ENCODE results near the gene CHTOP. TPM values are rescaled to one million over a fixed set of nuclear protein-coding genes. Genes with fewer than 3 reads are reported as not detected.
A peak's percentile ranks its signal among the peaks of the same experiment; 100 is the strongest.
"Not testable (repeated sequence)": the region's sequence is repeated elsewhere in the genome, so short reads cannot be mapped to it uniquely, and the experiment has no call there.

The CHTOP gene
- total RNA-seq: 10 to 100 TPM; 84.7 to 87.1 TPM

DNA sequence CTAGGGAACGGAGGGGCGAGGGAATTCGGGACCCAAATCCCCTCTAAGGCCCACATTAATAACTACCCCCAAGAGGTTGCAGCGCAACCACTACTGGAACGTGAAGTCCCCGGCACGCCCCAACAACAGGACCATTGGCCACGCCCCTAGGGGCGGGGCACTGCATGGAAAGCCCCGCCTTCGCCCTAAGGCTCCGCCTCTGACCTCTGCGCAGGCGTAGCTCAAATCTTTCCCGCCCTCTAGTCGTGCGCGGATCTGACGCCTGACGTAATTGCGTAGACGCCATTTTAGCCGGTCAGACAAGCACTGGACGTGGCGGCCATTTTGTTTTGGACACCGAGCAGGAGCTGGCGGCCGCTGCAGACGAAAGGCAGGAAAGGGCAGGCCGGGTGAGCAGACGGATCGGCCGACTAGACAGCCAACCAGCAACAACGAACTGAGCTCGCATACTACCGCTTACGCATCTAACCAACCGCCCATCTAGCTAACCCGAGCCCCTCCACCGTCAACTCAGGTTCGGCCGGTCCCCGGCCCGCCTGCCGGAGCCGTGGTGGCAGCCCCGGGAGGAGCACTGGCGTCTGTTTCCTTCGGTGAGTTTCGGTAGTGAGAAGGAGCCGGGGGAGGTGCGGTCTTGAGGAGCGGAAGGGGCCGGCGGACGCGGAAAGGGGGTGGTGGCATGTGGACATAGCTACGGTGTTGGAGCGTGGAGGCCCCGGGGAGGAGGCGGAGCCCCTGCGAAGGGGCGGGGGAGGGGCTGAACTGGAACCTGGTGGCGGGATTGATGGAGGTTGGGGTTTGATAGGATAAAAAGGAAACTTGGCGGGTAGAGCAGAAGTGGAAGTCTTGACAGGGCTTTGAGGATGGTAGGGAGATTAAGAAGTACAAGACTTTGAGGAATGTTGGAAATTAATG lies at the start of gene CHTOP:
CHTOP (plus strand) TSS at position 313 of the 912 bp plus-strand sequence. CDS start 2,523 bp downstream, outside the sequence.
- Mint-ChIP-seq H3K36me3 (ENCODE audit: low read depth) (peaks cover 44% of the 10 kb centered on the region), H3K4me1 (peaks cover 48% of the 10 kb centered on the region), H3K27ac (peak within 1 kb of the TSS; percentile 100), H3K4me3 (peak within 1 kb of the TSS; percentile 97), H3K9me3 (no peaks in the 10 kb centered on the region), H3K27me3 (no peaks in the 10 kb centered on the region)
- peak; percentile 98 for DNase-seq
- POLR2A ChIA-PET: interaction anchor here (0.5 to 3.1 kb wide), 46 partner anchors 10 to 991 kb away, joined by 3 to 99 read pairs (median 5); partner anchors contain the start of genes GATAD2B, ILF2, INTS3 and JTB
- CTCF ChIA-PET: interaction anchor here (1.0 to 3.6 kb wide), 17 partner anchors 9 to 329 kb away, joined by 3 to 27 read pairs (median 7); partner anchors contain the start of genes S100A4, S100A5, S100A6 and SLC39A1

GRCh38 chr1:153585006-153585405 lies 48.9 kb upstream of the CHTOP start:
- H3K27me3 Mint-ChIP-seq: peaks cover 11% of the 10 kb centered on the region
- no peak overlapping the region for H3K27ac Mint-ChIP-seq
- ChIA-PET POLR2A (interaction anchor here (1.0 kb wide), 1 partner anchor 12 kb away, joined by 3 read pairs; no protein-coding TSS in a partner anchor), CTCF (interaction anchor here (1.0 kb wide), 1 partner anchor 23 kb away, joined by 3 read pairs; no protein-coding TSS in a partner anchor)
- H3K36me3 Mint-ChIP-seq (ENCODE audit: low read depth): no peaks in the 10 kb centered on the region
- no peak overlapping the region for H3K4me3 Mint-ChIP-seq
- H3K9me3 Mint-ChIP-seq: no peaks in the 10 kb centered on the region
- no peak for DNase-seq
- no peaks in the 10 kb centered on the region for H3K4me1 Mint-ChIP-seq

- Mint-ChIP-seq H3K27ac (no peak overlapping the region), H3K36me3 (ENCODE audit: low read depth) (no peaks in the 10 kb centered on the region), H3K27me3 (peaks cover 11% of the 10 kb centered on the region), H3K4me3 (no peak overlapping the region), H3K9me3 (no peaks in the 10 kb centered on the region), H3K4me1 (no peaks in the 10 kb centered on the region)
- ChIA-PET CTCF (no interaction called here), POLR2A (no interaction called here)
- DNase-seq: no peak
Observed at GRCh38 chr1:153586347-153586746, 47.5 kb upstream of the CHTOP start.

DNA sequence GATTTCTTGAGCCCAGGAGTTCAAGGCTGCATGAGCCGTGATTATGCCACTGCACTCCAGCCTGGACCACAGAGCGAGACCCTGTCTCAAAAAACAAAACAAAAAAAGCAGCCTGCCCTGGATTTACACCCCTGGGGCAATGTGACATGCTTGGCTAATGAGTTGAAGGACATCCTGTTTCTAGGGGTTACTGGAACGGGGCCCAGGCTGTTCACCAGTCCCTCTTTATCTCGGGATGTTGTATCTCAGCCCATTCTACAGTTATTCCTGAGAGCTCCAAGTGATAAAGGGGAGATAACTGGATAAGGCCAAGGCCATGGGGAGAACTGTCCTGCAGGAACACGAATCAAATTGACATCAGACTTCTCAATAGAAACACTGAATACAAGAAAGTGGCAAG lies 46.6 kb upstream of the CHTOP start:
- no peak overlapping the region for H3K4me3 Mint-ChIP-seq
- peaks cover 11% of the 10 kb centered on the region for H3K27me3 Mint-ChIP-seq
- no peaks in the 10 kb centered on the region for H3K36me3 Mint-ChIP-seq (ENCODE audit: low read depth)
- POLR2A ChIA-PET: no interaction called here
- DNase-seq: no peak
- H3K27ac Mint-ChIP-seq: no peak overlapping the region
- no peaks in the 10 kb centered on the region for H3K4me1 Mint-ChIP-seq
- CTCF ChIA-PET: no interaction called here
- H3K9me3 Mint-ChIP-seq: no peaks in the 10 kb centered on the region

GRCh38 chr1:153588033-153588432 lies 45.8 kb upstream of the CHTOP start:
- H3K27ac Mint-ChIP-seq; H3K36me3 Mint-ChIP-seq (ENCODE audit: low read depth); DNase-seq; POLR2A ChIA-PET; H3K9me3 Mint-ChIP-seq; H3K4me3 Mint-ChIP-seq; H3K4me1 Mint-ChIP-seq: not testable (repeated sequence)
- CTCF ChIA-PET: interaction anchor here (1.2 kb wide), 1 partner anchor 16 kb away, joined by 4 read pairs; no protein-coding TSS in a partner anchor
- peaks cover 11% of the 10 kb centered on the region for H3K27me3 Mint-ChIP-seq

DNA sequence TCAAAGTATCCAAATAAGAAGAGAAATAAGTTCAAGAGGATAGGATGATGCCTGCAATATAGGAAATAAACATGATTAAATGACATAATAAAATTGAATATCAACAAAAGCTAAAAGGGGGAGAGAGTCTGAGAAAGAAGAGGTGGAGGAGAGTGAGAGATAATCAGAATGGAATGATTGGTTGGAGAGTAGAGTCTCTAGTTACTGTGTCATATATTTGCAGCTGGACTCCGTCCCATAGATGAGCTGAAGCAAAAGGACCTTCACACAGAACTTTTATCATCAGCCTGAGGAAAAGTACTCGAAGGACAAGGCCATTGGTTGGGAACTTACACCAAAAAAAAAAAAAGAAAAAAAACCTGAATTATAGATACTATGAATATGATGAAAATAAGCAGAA lies 45.4 kb upstream of the CHTOP start:
- Mint-ChIP-seq H3K4me3 (no peak overlapping the region), H3K36me3 (ENCODE audit: low read depth) (no peaks in the 10 kb centered on the region), H3K4me1 (no peaks in the 10 kb centered on the region), H3K9me3 (no peaks in the 10 kb centered on the region), H3K27me3 (peaks cover 11% of the 10 kb centered on the region), H3K27ac (no peak overlapping the region)
- no peak for DNase-seq
- POLR2A ChIA-PET: no interaction called here
- CTCF ChIA-PET: interaction anchor here (1.2 kb wide), 1 partner anchor 15 kb away, joined by 4 read pairs; no protein-coding TSS in a partner anchor

- POLR2A ChIA-PET: interaction anchor here (0.8 to 0.9 kb wide), 3 partner anchors 11 to 41 kb away, joined by 3 to 4 read pairs (median 3); partner anchors contain the start of gene CHTOP
- Mint-ChIP-seq H3K9me3 (no peaks in the 10 kb centered on the region), H3K27me3 (no peaks in the 10 kb centered on the region), H3K4me1 (peaks cover 9% of the 10 kb centered on the region), H3K27ac (no peak overlapping the region), H3K36me3 (ENCODE audit: low read depth) (no peaks in the 10 kb centered on the region), H3K4me3 (no peak overlapping the region)
- DNase-seq: no peak
- CTCF ChIA-PET: interaction anchor here (1.0 to 3.3 kb wide), 3 partner anchors 21 to 82 kb away, joined by 4 to 13 read pairs (median 6); no protein-coding TSS in a partner anchor
Observed at GRCh38 chr1:153592748-153593147, 41.1 kb upstream of the CHTOP start.

- CTCF ChIA-PET: interaction anchor here (0.6 to 3.3 kb wide), 4 partner anchors 21 to 347 kb away, joined by 3 to 18 read pairs (median 4); no protein-coding TSS in a partner anchor
- H3K4me3 Mint-ChIP-seq: no peak overlapping the region
- no peaks in the 10 kb centered on the region for H3K27me3 Mint-ChIP-seq
- peaks cover 18% of the 10 kb centered on the region for H3K4me1 Mint-ChIP-seq
- no peak for DNase-seq
- H3K27ac Mint-ChIP-seq: peak overlapping the region; percentile 33
- POLR2A ChIA-PET: interaction anchor here (0.8 kb wide), 1 partner anchor 53 kb away, joined by 3 read pairs; no protein-coding TSS in a partner anchor
- no peaks in the 10 kb centered on the region for H3K9me3 Mint-ChIP-seq
- no peaks in the 10 kb centered on the region for H3K36me3 Mint-ChIP-seq (ENCODE audit: low read depth)
Observed at GRCh38 chr1:153597206-153597605, 36.7 kb upstream of the CHTOP start.

DNA sequence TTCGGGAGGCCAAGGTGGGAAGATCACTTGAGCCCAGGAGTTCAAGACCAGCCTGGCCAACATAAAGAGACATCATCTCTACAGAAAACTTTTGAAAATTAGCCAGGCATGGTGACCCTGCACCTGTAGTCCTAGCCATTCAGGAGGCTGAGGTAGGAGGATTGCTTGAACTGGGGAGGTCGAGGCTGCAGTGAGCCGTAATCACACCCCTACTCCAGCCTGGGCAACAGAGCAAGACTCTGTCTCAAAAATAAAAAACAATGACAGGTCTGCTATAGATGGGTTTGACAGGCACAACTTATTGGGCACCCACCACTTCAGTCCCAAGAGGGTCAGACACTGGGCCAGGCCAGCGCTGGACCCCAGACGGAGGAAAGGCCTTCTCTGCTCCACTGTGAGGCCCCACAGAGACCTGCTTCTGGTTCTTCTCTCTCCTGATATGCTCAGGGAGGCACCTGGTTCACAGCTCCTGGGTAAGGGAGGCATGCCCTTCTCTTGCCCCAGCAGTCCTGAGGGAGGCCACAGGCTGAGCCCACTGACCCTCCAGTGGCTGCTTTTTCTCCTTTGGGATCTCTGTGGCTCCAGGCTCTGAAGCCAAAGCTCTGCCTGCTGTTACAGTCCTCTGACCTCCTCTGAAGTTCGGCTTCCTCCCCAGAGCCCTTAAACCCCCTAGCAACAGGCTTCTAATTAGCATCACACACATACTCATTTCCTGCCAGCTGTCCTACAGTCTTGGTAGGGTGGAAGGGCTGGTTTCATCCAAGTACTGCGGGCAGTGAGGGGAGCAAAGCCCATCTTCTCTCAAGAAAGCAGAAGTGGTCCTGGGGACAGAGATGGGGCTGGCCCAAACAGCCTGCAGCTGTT lies 35.3 kb upstream of the CHTOP start:
- H3K27ac Mint-ChIP-seq: no peak overlapping the region
- DNase-seq: no peak
- H3K36me3 Mint-ChIP-seq (ENCODE audit: low read depth): no peaks in the 10 kb centered on the region
- H3K9me3 Mint-ChIP-seq: no peaks in the 10 kb centered on the region
- CTCF ChIA-PET: interaction anchor here (1.9 to 3.3 kb wide), 2 partner anchors 26 to 66 kb away, joined by 5 to 18 read pairs; no protein-coding TSS in a partner anchor
- H3K27me3 Mint-ChIP-seq: no peaks in the 10 kb centered on the region
- peaks cover 18% of the 10 kb centered on the region for H3K4me1 Mint-ChIP-seq
- no peak overlapping the region for H3K4me3 Mint-ChIP-seq
- POLR2A ChIA-PET: interaction anchor here (0.8 to 1.4 kb wide), 4 partner anchors 18 to 130 kb away, joined by 3 to 5 read pairs (median 4); partner anchors contain the start of gene INTS3

DNA sequence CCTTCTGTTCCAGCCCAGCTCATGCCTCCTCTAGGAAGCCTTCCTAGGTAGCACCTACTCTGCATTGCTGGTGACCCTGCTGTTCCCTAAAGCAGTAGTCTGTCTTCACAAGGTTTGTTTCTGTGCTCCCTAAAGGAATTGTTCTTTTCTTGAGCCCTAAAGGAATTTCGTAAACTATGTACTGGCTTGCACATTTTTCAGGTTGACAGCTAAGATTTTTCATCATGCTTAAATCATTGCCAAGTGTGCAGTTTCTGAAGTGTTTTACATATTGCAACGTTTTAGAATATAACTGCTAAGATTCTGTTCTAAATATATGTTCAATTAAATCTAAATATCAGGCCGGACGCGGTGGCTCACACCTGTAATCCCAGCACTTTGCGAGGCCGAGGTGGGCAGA lies 34.0 kb upstream of the CHTOP start:
- no peaks in the 10 kb centered on the region for H3K27me3 Mint-ChIP-seq
- CTCF ChIA-PET: interaction anchor here (0.7 to 0.9 kb wide), 2 partner anchors 32 to 89 kb away, joined by 3 read pairs; no protein-coding TSS in a partner anchor
- POLR2A ChIA-PET: interaction anchor here (1.4 kb wide), 1 partner anchor 128 kb away, joined by 4 read pairs; the partner anchor contains the start of gene INTS3
- no peak overlapping the region for H3K27ac Mint-ChIP-seq
- H3K36me3 Mint-ChIP-seq (ENCODE audit: low read depth): no peaks in the 10 kb centered on the region
- peaks cover 18% of the 10 kb centered on the region for H3K4me1 Mint-ChIP-seq
- no peaks in the 10 kb centered on the region for H3K9me3 Mint-ChIP-seq
- no peak for DNase-seq
- H3K4me3 Mint-ChIP-seq: no peak overlapping the region

- Mint-ChIP-seq H3K27ac (no peak overlapping the region), H3K27me3 (peaks cover 3% of the 10 kb centered on the region), H3K4me3 (no peak overlapping the region), H3K4me1 (peaks cover 9% of the 10 kb centered on the region), H3K36me3 (ENCODE audit: low read depth) (no peaks in the 10 kb centered on the region), H3K9me3 (no peaks in the 10 kb centered on the region)
- DNase-seq: no peak
- ChIA-PET CTCF (no interaction called here), POLR2A (interaction anchor here (1.1 kb wide), 1 partner anchor 25 kb away, joined by 3 read pairs; no protein-coding TSS in a partner anchor)
Observed at GRCh38 chr1:153602749-153603148, 31.1 kb upstream of the CHTOP start.

GRCh38 chr1:153606194-153606593 lies 27.7 kb upstream of the CHTOP start:
- Mint-ChIP-seq H3K27ac (no peak overlapping the region), H3K4me1 (no peaks in the 10 kb centered on the region), H3K36me3 (ENCODE audit: low read depth) (no peaks in the 10 kb centered on the region), H3K4me3 (no peak overlapping the region), H3K9me3 (no peaks in the 10 kb centered on the region), H3K27me3 (peaks cover 3% of the 10 kb centered on the region)
- no peak for DNase-seq
- ChIA-PET POLR2A (no interaction called here), CTCF (interaction anchor here (2.8 kb wide), 1 partner anchor 11 kb away, joined by 13 read pairs; the partner anchor contains the start of gene S100A14)

Measured in activated CD4-positive, alpha-beta memory T cell treated with anti-CD3 and anti-CD28 coated beads, Interleukin-2, amount 10 ng/mL, durations not matched to agents 7 days and 5 days (primary cell).